Upper lobe of left lung (tissue), 6 donors: ENCODE data around the gene SPACA4. TPM values are rescaled to one million over a fixed set of nuclear protein-coding genes. Genes with fewer than 3 reads are reported as not detected.

Source experiments
- ATAC-seq, 2 donors: fragments of 200-7000 bp; cut with Tn5 transposase; one replicate each; pipeline ENCODE4 v1.9.1; 2022; ENCODE audit warnings: mild to moderate bottlenecking in 2 of 2, moderate library complexity in 2 of 2; ENCODE audit not compliant: low FRiP score in 2 of 2
- DNase-seq, 2 donors: peaks; one replicate each; pipeline ENCODE4 v3.0.0-alpha.2; 2019 to 2020
- H3K27ac ChIP-seq, 4 donors: fragments of 200-600 bp; sonication (generic); one replicate each; pipeline ENCODE4 v1.5.1; 2016 to 2019
- H3K27me3 ChIP-seq, 4 donors: fragments of 200-600 bp; sonication (generic); one replicate each; pipeline ENCODE4 v1.5.1; 2017 to 2019
- H3K36me3 ChIP-seq, 4 donors: fragments of 200-600 bp; sonication (generic); one replicate each; pipeline ENCODE4 v1.5.1; 2016 to 2019
- H3K4me1 ChIP-seq, 4 donors: fragments of 200-600 bp; sonication (generic); one replicate each; pipeline ENCODE4 v1.5.1; 2018 to 2019
- H3K4me3 ChIP-seq, 4 donors: fragments of 200-600 bp; sonication (generic); one replicate each; pipeline ENCODE4 v1.5.1; 2017 to 2019; ENCODE audit warnings: mild to moderate bottlenecking in 2 of 4, moderate library complexity in 1 of 4
- H3K9me3 ChIP-seq, 4 donors: fragments of 200-600 bp; sonication (generic); one replicate each; pipeline ENCODE4 v1.5.1; 2018 to 2019
- CTCF ChIP-seq, 6 experiments: fragments of 450-650 bp in 4 of 6; fragments of 200-600 bp in 2 of 6; sonication (generic) in 2 of 6; IDR thresholded peaks; one replicate each; pipeline ENCODE4 v1.5.1; 2016 to 2019; ENCODE audit warnings: antibody characterized with exemption in 6 of 6
- EP300 ChIP-seq, 4 donors: sonication (generic); formaldehyde crosslinking; IDR thresholded peaks; one replicate each; pipeline ENCODE4 v1.5.1; 2017; ENCODE audit warnings: antibody characterized with exemption in 4 of 4, control low read depth in 2 of 4
- POLR2A ChIP-seq, 4 donors: fragments of 450-650 bp; IDR thresholded peaks; one replicate each; pipeline ENCODE4 v1.5.1; 2016 to 2017; ENCODE audit warnings: antibody characterized with exemption in 4 of 4, mild to moderate bottlenecking in 2 of 4
- POLR2AphosphoS5 ChIP-seq, 2 donors: sonication (generic); formaldehyde crosslinking; IDR thresholded peaks; one replicate each; pipeline ENCODE4 v1.5.1; 2017; ENCODE audit warnings: antibody characterized with exemption in 2 of 2
- WGBS, 2 donors: methylation state at CpG; one replicate each; pipeline ENCODE4 v1.1.5; 2017 to 2018; 5-methylcytosine and 5-hydroxymethylcytosine counted together
- total RNA-seq, 6 donors: library from RNA; depleted of rRNA in 4 of 6; stranded (reverse); fragments of >200 nt in 4 of 6; gene quantifications; one replicate each; pipeline versions ENCODE4 v1.1.0 to v1.2.1, GENCODE V29; 2016 to 2021
- donor health status: DM: no; HTN: no; CAD: no; lungs with moderate emphysema.
- donor health status: DM: no; HTN: yes; CAD: no; lungs with severe emphysema.

The SPACA4 gene
- total RNA-seq, 6 donors from 2014 or later, result 0.27 TPM; not detected in 5

- ATAC-seq (no peak), DNase-seq (no peak)
- Histone ChIP-seq H3K9me3 (no peaks in the 10 kb centered on the region), H3K27ac (no peak overlapping the region), H3K4me1 (peaks cover 14 to 18% (median 15%) of the 10 kb centered on the region in 4 donors), H3K36me3 (no peaks in the 10 kb centered on the region), H3K4me3 (no peak overlapping the region), H3K27me3 (no peaks in the 10 kb centered on the region)
- TF ChIP-seq EP300 (IDR thresholded peaks at IDR 0.05) (no peak), POLR2A (IDR thresholded peaks at IDR 0.05) (no peak), POLR2AphosphoS5 (IDR thresholded peaks at IDR 0.05) (no peak), CTCF (IDR thresholded peaks at IDR 0.05) (no peak)
- 82 to 94% methylated on average over 3 of the region's 3 CpGs for WGBS, 2 donors
Observed at GRCh38 chr19:48587387-48587786, 19.2 kb upstream of the SPACA4 start.

DNA sequence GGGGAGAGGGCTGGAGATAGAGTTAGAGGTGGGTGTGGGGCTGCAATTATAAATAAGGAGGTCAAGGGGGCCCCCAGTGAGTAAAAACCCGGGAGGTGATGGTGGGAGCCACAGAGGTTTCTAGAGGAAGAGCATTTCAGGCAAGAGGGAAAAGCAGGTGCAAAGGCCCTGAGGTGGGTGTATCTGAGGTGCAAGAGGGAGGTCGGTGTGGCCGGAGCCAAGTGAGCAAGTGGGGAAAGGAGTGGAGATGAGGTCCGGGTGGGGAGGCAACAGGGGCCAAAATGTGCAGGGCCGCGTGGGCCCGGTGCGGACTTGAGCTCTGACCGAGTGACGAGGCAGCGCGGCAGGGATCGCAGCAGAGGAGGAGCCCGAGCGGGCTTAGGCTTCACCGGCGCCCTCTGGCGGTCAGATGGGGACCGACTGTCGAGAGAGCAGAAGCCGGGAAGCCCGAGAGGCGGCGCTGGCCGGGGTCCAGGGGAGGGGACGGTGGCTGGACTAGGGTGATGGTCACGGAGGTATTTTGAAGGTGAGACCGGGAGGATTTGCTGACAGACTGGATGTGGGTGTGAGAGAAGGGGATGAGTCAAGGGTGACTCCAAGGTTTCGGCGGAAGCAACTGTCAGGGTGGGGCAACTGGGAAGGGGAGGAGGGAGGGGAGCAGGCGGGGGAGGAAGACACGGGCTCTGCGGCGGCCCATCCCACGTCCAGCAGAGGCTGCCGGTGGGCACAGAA lies 17.7 kb upstream of the SPACA4 start:
- Histone ChIP-seq H3K36me3 (no peaks in the 10 kb centered on the region), H3K9me3 (no peaks in the 10 kb centered on the region), H3K4me3 (peak overlapping the region in 3 of 4 donors; percentile 29 to 45 (median 42)), H3K27ac (peak overlapping the region in 3 of 4 donors; percentile 2 to 56 (median 46)), H3K4me1 (peaks cover 9 to 13% (median 12%) of the 10 kb centered on the region in 4 donors), H3K27me3 (no peaks in the 10 kb centered on the region)
- 4 to 5% methylated on average over 34 to 36 of the region's 36 CpGs for WGBS, 2 donors
- DNase-seq, result peak; percentile 93 to 96
- peak; percentile 90 to 92 for ATAC-seq
- TF ChIP-seq POLR2AphosphoS5 (IDR thresholded peaks at IDR 0.05) (peak in 1 of 2 donors; percentile 51), CTCF (IDR thresholded peaks at IDR 0.05) (peak; percentile 92 to 97 (median 95)), POLR2A (IDR thresholded peaks at IDR 0.05) (no peak)

- no peaks in the 10 kb centered on the region for H3K9me3 ChIP-seq
- no peaks in the 10 kb centered on the region for H3K27me3 ChIP-seq
- H3K36me3 ChIP-seq, result no peaks in the 10 kb centered on the region
- WGBS, 2 donors, result 78 to 83% methylated on average over 5 of the region's 5 CpGs
- DNase-seq (no peak), ATAC-seq (no peak)
- peaks cover 6 to 10% (median 8%) of the 10 kb centered on the region in 4 donors for H3K4me1 ChIP-seq
- no peak overlapping the region for H3K4me3 ChIP-seq
- no peak overlapping the region for H3K27ac ChIP-seq
- no peak for TF ChIP-seq POLR2A (IDR thresholded peaks at IDR 0.05)
- TF ChIP-seq POLR2AphosphoS5 (IDR thresholded peaks at IDR 0.05), result no peak
- TF ChIP-seq CTCF (IDR thresholded peaks at IDR 0.05), result no peak
- TF ChIP-seq EP300 (IDR thresholded peaks at IDR 0.05), result no peak
Observed at GRCh38 chr19:48591021-48591420, 15.5 kb upstream of the SPACA4 start.

- DNase-seq (no peak), ATAC-seq (no peak)
- Histone ChIP-seq H3K9me3 (no peaks in the 10 kb centered on the region), H3K4me1 (no peaks in the 10 kb centered on the region), H3K27ac (no peak overlapping the region), H3K4me3 (no peak overlapping the region), H3K36me3 (no peaks in the 10 kb centered on the region), H3K27me3 (no peaks in the 10 kb centered on the region)
- TF ChIP-seq EP300 (IDR thresholded peaks at IDR 0.05) (no peak), POLR2AphosphoS5 (IDR thresholded peaks at IDR 0.05) (no peak), POLR2A (IDR thresholded peaks at IDR 0.05) (no peak), CTCF (IDR thresholded peaks at IDR 0.05) (no peak)
- 77 to 95% methylated on average over 9 of the region's 9 CpGs for whole genome bisulfite sequencing, 2 donors
Observed at GRCh38 chr19:48595171-48595570, 11.4 kb upstream of the SPACA4 start.

- no peak overlapping the region for H3K27ac ChIP-seq
- DNase-seq, result no peak
- H3K9me3 ChIP-seq, result no peaks in the 10 kb centered on the region
- no peak for ATAC-seq
- H3K4me3 ChIP-seq, result no peak overlapping the region
- 80 to 84% methylated on average over 5 to 6 of the region's 6 CpGs for WGBS, 2 donors
- H3K4me1 ChIP-seq, result no peaks in the 10 kb centered on the region
- no peaks in the 10 kb centered on the region for H3K27me3 ChIP-seq
- H3K36me3 ChIP-seq, result no peaks in the 10 kb centered on the region
- no peak for TF ChIP-seq POLR2AphosphoS5 (IDR thresholded peaks at IDR 0.05)
- no peak for TF ChIP-seq CTCF (IDR thresholded peaks at IDR 0.05)
- TF ChIP-seq POLR2A (IDR thresholded peaks at IDR 0.05), result no peak
- TF ChIP-seq EP300 (IDR thresholded peaks at IDR 0.05), result no peak
Observed at GRCh38 chr19:48595833-48596232, 10.7 kb upstream of the SPACA4 start.
